Fibroblast of lung (primary cell): Measurements from ENCODE around the gene FUCA2.

Source experiments
- CTCF ChIP-seq, 2 donors: IDR thresholded peaks in 1 of 2; conservative IDR thresholded peaks in 1 of 2; 1 replicate in 1 of 2; 2 replicates in 1 of 2; pipeline ENCODE4 v1.5.1; 2011 to 2012; ENCODE audit warnings: low read length in 2 of 2, control low read depth in 1 of 2, inconsistent platforms in 1 of 2, low read depth in 1 of 2, mild to moderate bottlenecking in 1 of 2
- EZH2 ChIP-seq: IDR thresholded peaks from 2 replicates; pipeline ENCODE4 v1.5.1; 2012; ENCODE audit warnings: low read length, control low read depth, mild to moderate bottlenecking; ENCODE audit errors: missing control alignments

- TF ChIP-seq CTCF (conservative IDR thresholded peaks at IDR 0.05 in 1 of 2, IDR thresholded peaks at IDR 0.05 in 1 of 2; ENCODE audit: low read depth in 1 of 2, low read length in 2 of 2) (no peak), EZH2 (no peak)
Observed at GRCh38 chr6:143546599-143546998, 35.1 kb upstream of the FUCA2 start.
